ENCODE measurements around the gene ADCY2.

ADCY2 gene

DNA sequence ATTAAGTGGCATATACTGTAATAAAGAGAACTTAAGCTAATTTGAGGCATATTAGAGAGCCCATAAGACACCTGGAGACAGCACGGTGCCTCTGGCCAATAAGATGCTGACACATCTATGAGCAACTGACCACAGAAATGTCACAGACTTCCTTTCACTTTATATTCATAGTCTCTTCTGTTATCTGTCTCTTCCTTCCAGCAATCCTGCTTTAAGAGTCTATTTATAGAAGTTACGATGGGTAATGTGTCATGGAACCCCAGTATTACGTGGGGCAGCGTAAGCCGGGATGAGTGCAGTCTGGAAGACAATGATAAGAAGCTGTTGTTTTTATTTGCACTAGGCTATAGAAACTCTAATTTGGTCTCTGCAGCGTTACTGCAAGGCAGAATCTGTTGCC, 318.2 kb downstream of the ADCY2 start:
- no peaks in the 10 kb centered on the region for H3K4me1 ChIP-seq (ENCODE audit: low read depth, poor library complexity, severe bottlenecking)
- TF ChIP-seq, protein P1, sequence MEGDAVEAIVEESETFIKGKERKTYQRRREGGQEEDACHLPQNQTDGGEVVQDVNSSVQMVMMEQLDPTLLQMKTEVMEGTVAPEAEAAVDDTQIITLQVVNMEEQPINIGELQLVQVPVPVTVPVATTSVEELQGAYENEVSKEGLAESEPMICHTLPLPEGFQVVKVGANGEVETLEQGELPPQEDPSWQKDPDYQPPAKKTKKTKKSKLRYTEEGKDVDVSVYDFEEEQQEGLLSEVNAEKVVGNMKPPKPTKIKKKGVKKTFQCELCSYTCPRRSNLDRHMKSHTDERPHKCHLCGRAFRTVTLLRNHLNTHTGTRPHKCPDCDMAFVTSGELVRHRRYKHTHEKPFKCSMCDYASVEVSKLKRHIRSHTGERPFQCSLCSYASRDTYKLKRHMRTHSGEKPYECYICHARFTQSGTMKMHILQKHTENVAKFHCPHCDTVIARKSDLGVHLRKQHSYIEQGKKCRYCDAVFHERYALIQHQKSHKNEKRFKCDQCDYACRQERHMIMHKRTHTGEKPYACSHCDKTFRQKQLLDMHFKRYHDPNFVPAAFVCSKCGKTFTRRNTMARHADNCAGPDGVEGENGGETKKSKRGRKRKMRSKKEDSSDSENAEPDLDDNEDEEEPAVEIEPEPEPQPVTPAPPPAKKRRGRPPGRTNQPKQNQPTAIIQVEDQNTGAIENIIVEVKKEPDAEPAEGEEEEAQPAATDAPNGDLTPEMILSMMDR (conservative IDR thresholded peaks at IDR 0.05; ENCODE audit: low read depth, low read length) = no peak
- H3K27ac ChIP-seq = no peak overlapping the region
- H3K9ac ChIP-seq = no peak overlapping the region
- H3K4me2 ChIP-seq = no peak overlapping the region
- H3K79me2 ChIP-seq (ENCODE audit: insufficient read depth, low read depth) = no peaks in the 10 kb centered on the region
- H4K20me1 ChIP-seq (ENCODE audit: insufficient read depth) = no peaks in the 10 kb centered on the region
- no peak overlapping the region for H2AFZ ChIP-seq (ENCODE audit: low read depth)
- no peaks in the 10 kb centered on the region for H3K27me3 ChIP-seq (ENCODE audit: insufficient read depth, low read depth)
- no peak overlapping the region for H3K4me3 ChIP-seq (IDR thresholded peaks at IDR 0.05; ENCODE audit: insufficient read depth, low read depth, low read length)
- no peaks in the 10 kb centered on the region for H3K36me3 ChIP-seq (ENCODE audit: insufficient read depth)

GRCh38 chr5:7714697-7715096, 318.8 kb downstream of the ADCY2 start:
- H3K4me3 ChIP-seq (IDR thresholded peaks at IDR 0.05; ENCODE audit: insufficient read depth, low read depth, low read length) = no peak overlapping the region
- H3K9ac ChIP-seq = no peak overlapping the region
- no peaks in the 10 kb centered on the region for H3K27me3 ChIP-seq (ENCODE audit: insufficient read depth, low read depth)
- no peaks in the 10 kb centered on the region for H3K79me2 ChIP-seq (ENCODE audit: insufficient read depth, low read depth)
- no peak overlapping the region for H3K4me2 ChIP-seq
- no peak overlapping the region for H2AFZ ChIP-seq (ENCODE audit: low read depth)
- H4K20me1 ChIP-seq (ENCODE audit: insufficient read depth) = no peaks in the 10 kb centered on the region
- TF ChIP-seq, protein P1 (conservative IDR thresholded peaks at IDR 0.05; ENCODE audit: low read depth, low read length) = no peak
- no peaks in the 10 kb centered on the region for H3K4me1 ChIP-seq (ENCODE audit: low read depth, poor library complexity, severe bottlenecking)
- H3K27ac ChIP-seq = no peak overlapping the region
- H3K36me3 ChIP-seq (ENCODE audit: insufficient read depth) = no peaks in the 10 kb centered on the region

DNA sequence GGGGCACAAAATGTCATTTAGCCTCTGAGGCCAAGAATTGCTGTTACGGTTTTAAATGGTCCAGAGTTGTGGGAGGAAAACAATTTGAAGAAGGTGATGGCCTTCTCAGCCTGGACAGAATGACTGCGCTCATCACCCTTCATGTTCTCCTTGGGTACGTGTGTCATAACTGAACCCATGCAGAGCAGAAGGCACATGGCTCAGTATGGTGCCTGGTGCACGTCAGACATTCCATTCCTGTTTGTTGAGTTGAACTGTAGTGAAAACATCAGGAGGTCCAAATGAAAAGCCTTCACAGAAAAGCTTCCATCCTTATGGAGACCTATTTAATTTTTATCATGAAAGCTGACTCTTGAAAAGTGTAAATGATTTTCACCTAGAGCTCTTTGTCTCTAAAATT, 321.8 kb downstream of the ADCY2 start:
- H3K36me3 ChIP-seq (ENCODE audit: insufficient read depth) = no peaks in the 10 kb centered on the region
- H3K9ac ChIP-seq = no peak overlapping the region
- H3K4me2 ChIP-seq = no peak overlapping the region
- H3K79me2 ChIP-seq (ENCODE audit: insufficient read depth, low read depth) = no peaks in the 10 kb centered on the region
- H3K4me3 ChIP-seq (IDR thresholded peaks at IDR 0.05; ENCODE audit: insufficient read depth, low read depth, low read length) = no peak overlapping the region
- H4K20me1 ChIP-seq (ENCODE audit: insufficient read depth) = no peaks in the 10 kb centered on the region
- H3K27me3 ChIP-seq (ENCODE audit: insufficient read depth, low read depth) = no peaks in the 10 kb centered on the region
- TF ChIP-seq, protein P1 (conservative IDR thresholded peaks at IDR 0.05; ENCODE audit: low read depth, low read length) = no peak
- no peaks in the 10 kb centered on the region for H3K4me1 ChIP-seq (ENCODE audit: low read depth, poor library complexity, severe bottlenecking)
- H2AFZ ChIP-seq (ENCODE audit: low read depth) = no peak overlapping the region
- no peak overlapping the region for H3K27ac ChIP-seq

GRCh38 chr5:7728076-7728475, 332.1 kb downstream of the ADCY2 start:
- no peak overlapping the region for H3K9ac ChIP-seq

More at GRCh38 chr5:7728076-7728475, 332.1 kb downstream of the ADCY2 start:
- no peaks in the 10 kb centered on the region for H4K20me1 ChIP-seq (ENCODE audit: insufficient read depth)
- no peaks in the 10 kb centered on the region for H3K27me3 ChIP-seq (ENCODE audit: insufficient read depth, low read depth)
- H3K27ac ChIP-seq = no peak overlapping the region
- H3K4me3 ChIP-seq (IDR thresholded peaks at IDR 0.05; ENCODE audit: insufficient read depth, low read depth, low read length) = no peak overlapping the region
- H3K79me2 ChIP-seq (ENCODE audit: insufficient read depth, low read depth) = no peaks in the 10 kb centered on the region
- H3K36me3 ChIP-seq (ENCODE audit: insufficient read depth) = no peaks in the 10 kb centered on the region
- no peak overlapping the region for H3K4me2 ChIP-seq
- no peak overlapping the region for H2AFZ ChIP-seq (ENCODE audit: low read depth)
- TF ChIP-seq, protein P1 (conservative IDR thresholded peaks at IDR 0.05; ENCODE audit: low read depth, low read length) = no peak
- H3K4me1 ChIP-seq (ENCODE audit: low read depth, poor library complexity, severe bottlenecking) = no peaks in the 10 kb centered on the region

Data from KMS-11 (cell line).